Measurements from ENCODE around the gene GLRA1.

Gene GLRA1

GRCh38 chr5:151810449-151810848 is 114.2 kb downstream of the GLRA1 start:
- TF ChIP-seq, protein P1, sequence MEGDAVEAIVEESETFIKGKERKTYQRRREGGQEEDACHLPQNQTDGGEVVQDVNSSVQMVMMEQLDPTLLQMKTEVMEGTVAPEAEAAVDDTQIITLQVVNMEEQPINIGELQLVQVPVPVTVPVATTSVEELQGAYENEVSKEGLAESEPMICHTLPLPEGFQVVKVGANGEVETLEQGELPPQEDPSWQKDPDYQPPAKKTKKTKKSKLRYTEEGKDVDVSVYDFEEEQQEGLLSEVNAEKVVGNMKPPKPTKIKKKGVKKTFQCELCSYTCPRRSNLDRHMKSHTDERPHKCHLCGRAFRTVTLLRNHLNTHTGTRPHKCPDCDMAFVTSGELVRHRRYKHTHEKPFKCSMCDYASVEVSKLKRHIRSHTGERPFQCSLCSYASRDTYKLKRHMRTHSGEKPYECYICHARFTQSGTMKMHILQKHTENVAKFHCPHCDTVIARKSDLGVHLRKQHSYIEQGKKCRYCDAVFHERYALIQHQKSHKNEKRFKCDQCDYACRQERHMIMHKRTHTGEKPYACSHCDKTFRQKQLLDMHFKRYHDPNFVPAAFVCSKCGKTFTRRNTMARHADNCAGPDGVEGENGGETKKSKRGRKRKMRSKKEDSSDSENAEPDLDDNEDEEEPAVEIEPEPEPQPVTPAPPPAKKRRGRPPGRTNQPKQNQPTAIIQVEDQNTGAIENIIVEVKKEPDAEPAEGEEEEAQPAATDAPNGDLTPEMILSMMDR (conservative IDR thresholded peaks at IDR 0.05; ENCODE audit: control insufficient read depth, insufficient read depth, low read depth, low read length), result no peak
- H3K4me3 ChIP-seq (ENCODE audit: control insufficient read depth, low read depth, low read length), result no peak overlapping the region
- DNase-seq (ENCODE audit: low read depth), result peak; percentile 36

GRCh38 chr5:151808451-151809169 is 116.0 kb downstream of the GLRA1 start:
- no peak for DNase-seq (ENCODE audit: low read depth)
- no peak overlapping the region for H3K4me3 ChIP-seq (ENCODE audit: control insufficient read depth, low read depth, low read length)
- TF ChIP-seq, protein P1 (conservative IDR thresholded peaks at IDR 0.05; ENCODE audit: control insufficient read depth, insufficient read depth, low read depth, low read length), result no peak

DNA sequence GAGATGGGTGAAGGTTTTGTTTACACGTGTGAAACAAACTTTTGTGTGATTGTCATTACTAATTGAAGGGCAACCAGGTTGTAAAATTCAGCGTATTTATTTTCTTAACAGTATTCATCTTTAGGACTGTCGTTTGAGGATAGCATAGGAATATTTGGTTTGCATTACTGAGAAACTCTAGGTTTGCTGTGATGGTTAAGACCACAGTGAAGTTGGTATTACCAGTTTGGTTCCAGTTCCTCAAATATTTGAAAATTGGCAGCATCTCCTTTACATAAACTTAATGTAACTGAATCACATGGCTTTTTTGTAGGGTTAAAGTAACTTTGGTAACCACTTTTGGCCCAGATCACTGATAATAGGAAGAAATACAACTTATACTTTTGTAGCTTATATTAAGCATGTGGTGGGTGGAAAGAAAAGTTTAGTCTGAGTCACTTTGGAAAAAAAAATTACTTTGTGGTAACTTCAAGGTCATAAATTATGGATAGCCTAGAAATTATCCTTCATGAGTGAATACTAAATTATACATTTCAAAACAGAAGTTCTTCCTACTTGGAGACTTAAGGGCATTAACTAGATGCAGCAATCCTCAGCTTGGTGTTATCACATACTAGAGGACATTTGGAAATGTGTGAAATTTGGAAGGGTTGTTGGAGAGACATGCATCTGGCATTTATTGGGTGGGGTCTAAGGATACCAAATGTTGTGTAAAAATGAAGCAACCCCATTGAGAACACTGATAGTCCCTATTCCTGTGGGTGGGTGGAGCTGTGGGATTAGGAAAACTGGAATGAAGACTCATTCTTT is 119.0 kb downstream of the GLRA1 start:
- H3K4me3 ChIP-seq (ENCODE audit: control insufficient read depth, low read depth, low read length), result no peak overlapping the region
- TF ChIP-seq, protein P1 (conservative IDR thresholded peaks at IDR 0.05; ENCODE audit: control insufficient read depth, insufficient read depth, low read depth, low read length), result no peak
- DNase-seq (ENCODE audit: low read depth), result peak; percentile 92

- TF ChIP-seq, protein P1 (conservative IDR thresholded peaks at IDR 0.05; ENCODE audit: control insufficient read depth, insufficient read depth, low read depth, low read length), result no peak
- no peak for DNase-seq (ENCODE audit: low read depth)
Observed at GRCh38 chr5:151800532-151800931, 124.1 kb downstream of the GLRA1 start.

DNA sequence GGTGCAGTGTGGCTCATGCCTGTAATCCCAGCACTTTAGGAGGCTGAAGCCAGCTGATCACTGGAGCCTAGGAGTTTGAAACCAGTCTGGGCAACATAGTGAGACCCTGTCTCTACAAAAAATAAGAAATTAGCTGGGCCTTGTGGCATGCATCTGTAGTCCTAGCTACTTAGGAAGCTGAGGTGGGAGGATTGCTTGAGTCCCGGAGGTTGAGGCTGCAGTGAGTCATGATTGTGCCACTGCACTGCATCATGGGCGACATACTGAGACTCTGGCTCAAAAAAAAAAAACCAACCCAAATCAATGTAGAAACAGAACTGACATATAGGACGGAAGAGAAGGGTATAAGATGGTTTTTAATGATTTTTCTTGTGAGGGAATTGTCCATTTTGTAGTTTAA is 125.2 kb downstream of the GLRA1 start:
- H3K4me3 ChIP-seq (ENCODE audit: control insufficient read depth, low read depth, low read length), result no peak overlapping the region
- peak; percentile 63 for DNase-seq (ENCODE audit: low read depth)
- TF ChIP-seq, protein P1 (conservative IDR thresholded peaks at IDR 0.05; ENCODE audit: control insufficient read depth, insufficient read depth, low read depth, low read length), result no peak

More at GRCh38 chr5:151800532-151800931, 124.1 kb downstream of the GLRA1 start:
- no peak overlapping the region for H3K4me3 ChIP-seq (ENCODE audit: control insufficient read depth, low read depth, low read length)

DNA sequence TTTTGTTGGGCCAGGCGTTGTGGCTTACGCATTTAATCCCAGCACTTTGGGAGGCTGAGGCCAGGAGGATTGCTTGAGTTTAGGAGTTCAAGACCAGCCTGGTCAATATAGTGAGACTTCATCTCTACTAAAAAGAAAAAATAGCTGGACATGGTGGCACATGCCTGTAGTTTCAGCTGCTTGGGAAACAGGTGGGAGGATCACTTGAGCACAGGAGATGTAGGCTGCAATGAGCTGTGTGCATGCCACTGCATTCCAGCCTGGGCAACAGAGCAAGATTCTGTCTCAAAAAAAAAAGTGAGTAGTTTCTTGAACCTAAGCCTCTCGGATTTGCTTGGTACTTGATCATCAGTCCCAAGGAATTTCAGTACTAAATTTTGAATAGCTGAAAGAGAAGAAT is 126.0 kb downstream of the GLRA1 start:
- DNase-seq (ENCODE audit: low read depth), result no peak
- H3K4me3 ChIP-seq (ENCODE audit: control insufficient read depth, low read depth, low read length), result no peak overlapping the region
- TF ChIP-seq, protein P1 (conservative IDR thresholded peaks at IDR 0.05; ENCODE audit: control insufficient read depth, insufficient read depth, low read depth, low read length), result no peak

All from fibroblast of mammary gland (primary cell).